ENCODE data around the gene SURF1.
"Not testable (repeated sequence)": the region's sequence is repeated elsewhere in the genome, so short reads cannot be mapped to it uniquely, and the experiment has no call there.

SURF1 gene

GRCh38 chr9:133383438-133383837, 27.2 kb upstream of the SURF1 start:
- DNase-seq (ENCODE audit: low read depth in 2 of 2) = no peak

GRCh38 chr9:133382507-133383141, 26.3 kb upstream of the SURF1 start:
- DNase-seq (ENCODE audit: low read depth in 2 of 2) = no peak

GRCh38 chr9:133380734-133381133, 24.4 kb upstream of the SURF1 start:
- no peak for DNase-seq (ENCODE audit: low read depth in 2 of 2)

- DNase-seq (ENCODE audit: low read depth in 2 of 2) = no peak
Observed at GRCh38 chr9:133379153-133380086, 23.1 kb upstream of the SURF1 start.

DNA sequence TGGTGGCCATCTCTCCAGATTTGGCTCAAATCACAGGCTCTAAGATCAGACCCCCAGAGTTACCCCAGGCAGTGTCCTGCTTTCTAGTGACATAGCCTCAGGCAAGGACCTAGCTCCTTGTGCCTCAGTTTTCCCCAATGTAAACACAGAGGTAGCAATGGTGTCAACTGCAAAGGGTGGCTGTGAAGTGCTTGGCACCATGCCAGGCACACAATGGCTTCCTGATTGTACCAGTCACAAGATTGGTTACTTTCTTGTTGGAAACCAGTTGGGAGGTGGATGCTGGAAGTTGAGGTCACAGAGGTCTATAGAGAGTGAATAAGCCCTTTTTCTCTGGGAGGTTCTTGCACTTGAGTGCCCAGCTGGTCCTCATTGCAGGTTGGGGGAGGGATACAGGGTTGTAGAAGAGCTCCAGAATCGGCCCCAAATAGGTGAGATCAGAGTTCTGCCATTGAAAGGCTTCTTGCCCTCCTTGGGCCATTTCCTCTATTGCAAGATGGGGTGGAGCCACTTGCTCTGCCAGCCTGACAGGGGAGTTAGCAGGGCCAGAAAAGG, 22.2 kb upstream of the SURF1 start:
- DNase-seq (ENCODE audit: low read depth in 2 of 2) = no peak

DNA sequence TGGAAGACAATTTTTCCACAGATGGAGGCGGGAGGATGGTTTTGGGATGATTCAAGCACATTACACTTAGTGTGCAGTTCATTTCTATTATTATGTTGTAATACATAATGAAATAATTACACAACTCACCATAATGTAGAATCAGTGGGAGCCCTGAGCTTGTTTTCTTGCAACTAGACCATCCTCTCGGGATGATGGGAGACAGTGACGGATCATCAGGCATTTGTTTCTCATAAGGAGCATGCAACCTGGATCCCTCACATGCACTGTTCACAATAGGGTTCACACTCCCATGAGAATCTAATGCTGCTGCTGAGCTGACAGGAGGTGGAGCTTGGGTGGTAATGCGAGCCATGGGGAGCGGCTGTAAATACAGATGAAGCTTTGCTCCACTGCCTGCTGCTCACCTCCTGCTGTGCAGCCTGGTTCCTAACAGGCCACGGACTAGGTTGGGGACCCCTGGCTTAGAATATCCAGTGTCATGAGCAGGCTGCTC, 21.5 kb upstream of the SURF1 start:
- no peak for DNase-seq (ENCODE audit: low read depth in 2 of 2)

GRCh38 chr9:133377280-133377679, 21.0 kb upstream of the SURF1 start:
- DNase-seq (ENCODE audit: low read depth in 2 of 2) = not testable (repeated sequence)

DNA sequence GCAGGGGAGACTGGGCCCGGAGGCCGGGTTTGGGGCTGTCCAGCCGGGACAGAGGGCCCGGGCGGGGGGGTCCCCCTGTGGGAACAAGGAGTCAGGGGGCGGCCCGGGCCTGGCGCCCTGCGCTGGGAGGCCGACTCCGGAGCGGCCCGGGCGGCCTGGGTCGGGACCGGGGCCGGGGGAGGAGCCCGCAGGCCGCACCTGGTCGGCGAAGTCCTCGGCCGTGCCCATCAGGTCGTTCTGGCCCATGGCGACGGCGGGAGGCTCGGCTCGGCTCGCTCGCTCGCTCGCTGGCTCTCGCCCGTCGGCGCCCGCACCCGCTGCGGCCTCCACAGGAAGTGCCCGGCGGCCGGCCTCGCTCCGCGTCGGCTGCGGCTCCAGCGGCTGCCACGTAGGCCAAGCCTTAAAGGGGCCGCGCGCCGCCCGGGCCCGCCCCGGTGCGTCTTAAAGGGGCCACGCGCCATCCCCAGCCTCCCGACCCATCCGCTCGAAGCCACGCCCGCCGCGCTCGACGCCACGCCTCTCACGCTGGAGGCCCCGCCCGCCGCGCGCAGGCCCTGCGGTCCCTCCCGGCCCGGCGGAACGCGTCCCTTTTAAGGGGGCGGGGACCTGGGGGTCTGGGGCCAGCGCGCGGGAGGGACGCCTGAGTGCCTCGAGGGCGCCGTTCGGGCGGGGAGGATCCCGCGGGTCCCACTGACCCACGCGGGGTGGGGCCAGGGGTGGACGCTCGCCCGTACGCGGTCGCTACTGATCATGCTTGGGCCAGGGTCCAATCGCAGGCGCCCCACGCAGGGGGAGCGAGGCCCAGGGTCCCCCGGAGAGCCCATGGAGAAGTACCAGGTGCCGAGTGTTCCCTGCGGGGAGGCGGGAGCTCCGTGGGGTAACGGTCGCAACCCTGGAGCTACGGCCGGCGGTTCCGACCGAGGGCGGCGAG, 19.7 kb upstream of the SURF1 start, which contains the start of the genes STKLD1 and SURF4:
STKLD1 (plus strand) TSS at position 643 of the 931 bp plus-strand sequence; CDS start at position 751, 108 bp downstream.
SURF4 (minus strand) TSS at position 337 of the 931 bp plus-strand sequence; CDS start at position 246, 91 bp downstream.
- DNase-seq (ENCODE audit: low read depth in 2 of 2) = peak; percentile 83 to 92

GRCh38 chr9:133375116-133375723, 18.9 kb upstream of the SURF1 start:
- no peak for DNase-seq (ENCODE audit: low read depth in 2 of 2)

- no peak for DNase-seq (ENCODE audit: low read depth in 2 of 2)
Observed at GRCh38 chr9:133374612-133375115, 18.4 kb upstream of the SURF1 start.

- DNase-seq (ENCODE audit: low read depth in 2 of 2) = no peak
Observed at GRCh38 chr9:133372144-133372543, 15.9 kb upstream of the SURF1 start.

DNA sequence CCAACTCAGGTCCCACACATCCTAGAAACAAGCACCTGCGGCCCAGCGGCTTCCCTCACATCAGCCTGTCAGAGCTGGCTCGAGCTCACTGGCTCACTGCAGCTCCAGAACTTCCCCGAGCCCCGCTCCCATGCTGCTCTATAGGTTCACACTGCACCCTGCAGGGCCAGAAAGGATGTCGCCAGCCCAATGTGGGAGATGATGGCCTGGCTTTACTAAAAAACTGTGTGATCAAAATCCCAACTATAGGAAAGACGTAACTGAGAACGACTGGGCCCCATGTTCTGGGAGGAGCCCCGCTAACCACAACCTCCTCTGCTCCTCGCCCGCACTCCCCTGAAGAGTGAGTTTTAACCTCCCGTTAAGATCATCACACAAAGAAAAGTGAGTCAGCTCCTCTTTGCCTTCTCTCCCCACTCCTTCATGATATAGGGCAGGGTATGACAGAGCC, 15.0 kb upstream of the SURF1 start:
- peak; percentile 56 to 65 for DNase-seq (ENCODE audit: low read depth in 2 of 2)

GRCh38 chr9:133370685-133371084, 14.4 kb upstream of the SURF1 start:
- DNase-seq (ENCODE audit: low read depth in 2 of 2) = no peak

DNA sequence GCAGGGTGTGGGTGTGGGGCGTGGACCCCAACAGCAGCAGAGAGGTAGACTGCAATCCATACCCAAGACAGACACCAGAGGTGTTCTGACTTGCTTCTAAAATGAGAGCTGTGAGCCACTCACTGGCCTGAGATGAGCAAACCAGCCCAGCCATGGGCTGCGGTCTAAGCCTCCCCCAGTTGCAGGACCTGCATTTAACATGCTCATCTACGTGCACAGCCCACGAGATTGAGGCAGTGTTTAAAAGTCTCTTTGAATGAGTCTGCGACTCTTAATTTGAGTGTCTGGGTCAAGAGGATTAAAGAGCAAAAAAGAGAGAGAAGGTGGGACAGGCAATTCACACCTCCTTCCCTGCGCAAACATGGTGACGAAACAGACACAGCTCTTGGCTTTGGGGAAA, 13.6 kb upstream of the SURF1 start:
- DNase-seq (ENCODE audit: low read depth in 2 of 2) = no peak

DNA sequence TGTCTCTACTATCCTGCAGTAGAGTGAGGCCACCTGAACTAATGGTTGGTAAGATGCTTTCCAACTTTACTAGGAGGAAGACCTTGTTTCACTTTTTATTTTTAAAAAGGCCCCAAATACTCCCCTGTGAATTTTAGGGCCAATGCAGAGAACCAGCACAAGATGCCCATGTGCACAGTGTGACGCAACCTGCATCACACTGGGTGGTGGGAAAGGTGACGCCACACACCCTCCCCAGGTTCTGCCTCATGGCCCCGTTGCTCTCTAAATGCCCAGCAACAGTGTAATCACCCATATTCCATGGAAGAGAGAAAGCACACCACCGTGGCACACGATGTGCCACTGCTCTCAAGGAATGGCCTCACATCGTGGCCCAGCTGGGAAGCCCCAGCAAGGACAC, 13.1 kb upstream of the SURF1 start:
- DNase-seq (ENCODE audit: low read depth in 2 of 2) = no peak

GRCh38 chr9:133368249-133368881, 12.1 kb upstream of the SURF1 start:
- no peak for DNase-seq (ENCODE audit: low read depth in 2 of 2)

- DNase-seq (ENCODE audit: low read depth in 2 of 2) = no peak
Observed at GRCh38 chr9:133367778-133368177, 11.5 kb upstream of the SURF1 start.

GRCh38 chr9:133367221-133367620, 10.9 kb upstream of the SURF1 start:
- DNase-seq (ENCODE audit: low read depth in 2 of 2) = no peak

GRCh38 chr9:133366435-133366834, 10.1 kb upstream of the SURF1 start:
- DNase-seq (ENCODE audit: low read depth in 2 of 2) = no peak
